ENCODE measurements around the gene FNDC5. TPM values are rescaled to one million over a fixed set of nuclear protein-coding genes. Genes with fewer than 3 reads are reported as not detected.

Gene FNDC5
- total and polyA plus RNA-seq, 2 of the 13 experiments (the other 11 are each of a cell fraction or from before 2014, with no cell fraction given) = 1.4 to 3.1 TPM

- TF ChIP-seq, protein P1, sequence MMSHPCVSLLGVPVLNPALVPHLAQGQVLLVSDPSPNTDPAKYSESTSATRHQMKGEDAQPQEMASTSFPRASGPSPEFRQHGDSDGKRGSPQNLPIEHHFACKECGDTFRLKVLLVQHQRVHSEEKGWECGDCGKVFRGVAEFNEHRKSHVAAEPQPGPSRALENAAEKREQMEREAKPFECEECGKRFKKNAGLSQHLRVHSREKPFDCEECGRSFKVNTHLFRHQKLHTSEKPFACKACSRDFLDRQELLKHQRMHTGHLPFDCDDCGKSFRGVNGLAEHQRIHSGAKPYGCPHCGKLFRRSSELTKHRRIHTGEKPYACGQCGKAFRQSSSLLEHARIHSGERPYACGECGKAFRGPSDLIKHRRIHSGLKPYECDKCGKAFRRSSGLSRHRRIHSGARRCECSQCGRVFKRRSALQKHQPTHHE (CRISPR knock-in tag; IDR thresholded peaks at IDR 0.05; ENCODE audit: borderline replicate concordance) = no peak
- no peak for TF ChIP-seq ZSCAN21 (CRISPR knock-in tag; IDR thresholded peaks at IDR 0.05; ENCODE audit: borderline replicate concordance)
- no peak for TF ChIP-seq KDM6A (CRISPR knock-in tag; IDR thresholded peaks at IDR 0.05; ENCODE audit: low read depth)
- no peak for TF ChIP-seq NBN (conservative IDR thresholded peaks at IDR 0.05)
- TF ChIP-seq GABPB1 (CRISPR knock-in tag; IDR thresholded peaks at IDR 0.05) = no peak
- no peak for TF ChIP-seq ZNF672 (CRISPR knock-in tag; IDR thresholded peaks at IDR 0.05)
- TF ChIP-seq PHF20 (CRISPR knock-in tag; IDR thresholded peaks at IDR 0.05) = no peak
- no peak for TF ChIP-seq ZNF782 (CRISPR knock-in tag; IDR thresholded peaks at IDR 0.05; ENCODE audit: borderline replicate concordance)
- TF ChIP-seq, protein P2, sequence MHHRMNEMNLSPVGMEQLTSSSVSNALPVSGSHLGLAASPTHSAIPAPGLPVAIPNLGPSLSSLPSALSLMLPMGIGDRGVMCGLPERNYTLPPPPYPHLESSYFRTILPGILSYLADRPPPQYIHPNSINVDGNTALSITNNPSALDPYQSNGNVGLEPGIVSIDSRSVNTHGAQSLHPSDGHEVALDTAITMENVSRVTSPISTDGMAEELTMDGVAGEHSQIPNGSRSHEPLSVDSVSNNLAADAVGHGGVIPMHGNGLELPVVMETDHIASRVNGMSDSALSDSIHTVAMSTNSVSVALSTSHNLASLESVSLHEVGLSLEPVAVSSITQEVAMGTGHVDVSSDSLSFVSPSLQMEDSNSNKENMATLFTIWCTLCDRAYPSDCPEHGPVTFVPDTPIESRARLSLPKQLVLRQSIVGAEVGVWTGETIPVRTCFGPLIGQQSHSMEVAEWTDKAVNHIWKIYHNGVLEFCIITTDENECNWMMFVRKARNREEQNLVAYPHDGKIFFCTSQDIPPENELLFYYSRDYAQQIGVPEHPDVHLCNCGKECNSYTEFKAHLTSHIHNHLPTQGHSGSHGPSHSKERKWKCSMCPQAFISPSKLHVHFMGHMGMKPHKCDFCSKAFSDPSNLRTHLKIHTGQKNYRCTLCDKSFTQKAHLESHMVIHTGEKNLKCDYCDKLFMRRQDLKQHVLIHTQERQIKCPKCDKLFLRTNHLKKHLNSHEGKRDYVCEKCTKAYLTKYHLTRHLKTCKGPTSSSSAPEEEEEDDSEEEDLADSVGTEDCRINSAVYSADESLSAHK (CRISPR knock-in tag; IDR thresholded peaks at IDR 0.05; ENCODE audit: borderline replicate concordance) = no peak
- TF ChIP-seq ZNF33B (CRISPR knock-in tag; IDR thresholded peaks at IDR 0.05) = no peak
- TF ChIP-seq HDAC2 (CRISPR knock-in tag; IDR thresholded peaks at IDR 0.05) = no peak
- TF ChIP-seq YEATS4 (CRISPR knock-in tag; IDR thresholded peaks at IDR 0.05; ENCODE audit: borderline replicate concordance) = no peak
- TF ChIP-seq ARHGAP35 (CRISPR knock-in tag; IDR thresholded peaks at IDR 0.05; ENCODE audit: borderline replicate concordance) = no peak
- TF ChIP-seq ZFP62 (CRISPR knock-in tag; IDR thresholded peaks at IDR 0.05) = no peak
- TF ChIP-seq MED8 (CRISPR knock-in tag; IDR thresholded peaks at IDR 0.05; ENCODE audit: insufficient replicate concordance) = no peak
- TF ChIP-seq SRSF1 (optimal IDR thresholded peaks at IDR 0.05; ENCODE audit: low read depth, low read length) = no peak
- no peak for TF ChIP-seq ZNF501 (CRISPR knock-in tag; IDR thresholded peaks at IDR 0.05)
- TF ChIP-seq RAD51 (IDR thresholded peaks at IDR 0.05; ENCODE audit: borderline replicate concordance) = no peak
- peak; percentile 40; the same call in 1 of the 2 replicates for TF ChIP-seq ZNF460 (CRISPR knock-in tag; IDR thresholded peaks at IDR 0.05; ENCODE audit: borderline replicate concordance)
- 0 out of 2 replicates have a peak, but pooled peaks have one; percentile 44 for TF ChIP-seq ZBTB33 (CRISPR knock-in tag; IDR thresholded peaks at IDR 0.05)
These were observed 56.6 kb downstream of the FNDC5 start (continued) for GRCh38 chr1:32813941-32814739.
